Measurements from ENCODE around the gene CST5.
"Not testable (repeated sequence)": the region's sequence is repeated elsewhere in the genome, so short reads cannot be mapped to it uniquely, and the experiment has no call there.

Gene CST5

GRCh38 chr20:23880417-23880816 lies 869 bp upstream of the CST5 start:
- no peak for DNase-seq (ENCODE audit: extremely low spot score)
- TF ChIP-seq FOXM1 (IDR thresholded peaks at IDR 0.05; ENCODE audit: borderline replicate concordance): no peak
- no peak for TF ChIP-seq PKNOX1 (IDR thresholded peaks at IDR 0.05)
- TF ChIP-seq LEF1 (IDR thresholded peaks at IDR 0.05; ENCODE audit: borderline replicate concordance): no peak
- ChIA-PET POLR2A (no interaction called here), CTCF (no interaction called here)

DNA sequence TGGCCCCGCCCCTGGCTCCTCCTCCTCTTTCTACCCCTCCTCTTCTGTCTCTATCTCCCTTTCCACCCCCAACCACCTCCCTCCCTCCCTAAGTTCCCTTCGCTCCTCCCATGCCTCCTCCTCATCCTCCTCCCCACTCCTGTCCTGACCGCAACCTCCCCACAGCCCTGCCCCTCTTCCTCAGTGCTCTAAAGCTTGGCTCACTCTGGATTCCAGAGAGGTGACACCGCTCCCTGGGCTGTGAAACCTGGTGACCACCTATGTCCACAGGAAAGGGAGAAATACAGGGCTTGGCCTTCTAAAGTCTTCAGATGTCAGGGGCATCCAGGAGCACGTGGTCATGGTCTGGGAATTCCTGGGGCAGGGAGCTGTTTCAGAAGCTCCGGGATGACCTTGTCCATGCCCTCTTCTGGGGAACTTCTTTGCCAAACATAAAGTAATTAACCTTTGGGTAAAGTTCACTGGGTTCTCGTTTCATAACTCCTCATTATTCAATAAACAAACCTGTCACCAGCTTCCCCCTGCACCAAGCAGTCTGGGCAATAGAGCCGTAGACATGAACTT lies 345 bp upstream of the CST5 start:
- no peak for DNase-seq (ENCODE audit: extremely low spot score)
- ChIA-PET CTCF (no interaction called here), POLR2A (no interaction called here)
- TF ChIP-seq ARNT (IDR thresholded peaks at IDR 0.05) (no peak), ELF4 (IDR thresholded peaks at IDR 0.05) (no peak), HDGF (IDR thresholded peaks at IDR 0.05; ENCODE audit: borderline replicate concordance) (no peak), LEF1 (IDR thresholded peaks at IDR 0.05; ENCODE audit: borderline replicate concordance) (no peak), BHLHE40 (IDR thresholded peaks at IDR 0.05; ENCODE audit: borderline replicate concordance) (no peak), TARDBP (IDR thresholded peaks at IDR 0.05) (no peak), FOXM1 (IDR thresholded peaks at IDR 0.05; ENCODE audit: borderline replicate concordance) (no peak), SP1 (IDR thresholded peaks at IDR 0.05) (no peak), CTBP1 (IDR thresholded peaks at IDR 0.05; ENCODE audit: borderline replicate concordance) (no peak), FOXA1 (IDR thresholded peaks at IDR 0.05) (no peak), PKNOX1 (IDR thresholded peaks at IDR 0.05) (no peak), L3MBTL2 (conservative IDR thresholded peaks at IDR 0.05) (no peak), NFRKB (IDR thresholded peaks at IDR 0.05) (no peak)

DNA sequence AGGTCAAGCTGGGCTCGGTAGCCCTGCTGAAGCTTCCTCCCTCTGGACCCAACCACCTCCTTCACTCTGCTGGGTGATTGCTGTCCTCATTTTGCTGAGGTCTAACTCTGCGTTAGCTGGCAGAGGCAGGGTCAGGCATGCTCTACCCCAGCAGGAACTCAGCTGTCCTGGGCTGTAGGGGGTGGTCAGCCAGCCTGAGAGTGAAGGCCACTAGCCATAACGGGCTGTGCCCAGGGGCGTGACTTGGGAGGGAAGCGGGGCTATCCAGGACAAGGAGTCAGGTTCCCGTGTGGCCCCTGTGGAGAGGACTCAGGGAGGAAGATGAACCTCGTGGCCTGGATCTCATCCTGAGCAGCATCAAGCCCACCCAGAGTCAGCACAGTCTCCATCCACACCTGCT lies 761 bp downstream of the CST5 start:
- TF ChIP-seq PKNOX1 (IDR thresholded peaks at IDR 0.05): no peak
- TF ChIP-seq FOXM1 (IDR thresholded peaks at IDR 0.05; ENCODE audit: borderline replicate concordance): no peak
- no peak for TF ChIP-seq ELF4 (IDR thresholded peaks at IDR 0.05)
- TF ChIP-seq NFRKB (IDR thresholded peaks at IDR 0.05): no peak
- TF ChIP-seq ZNF384 (IDR thresholded peaks at IDR 0.05): no peak
- no peak for TF ChIP-seq SP1 (IDR thresholded peaks at IDR 0.05)
- no peak for TF ChIP-seq CTBP1 (IDR thresholded peaks at IDR 0.05; ENCODE audit: borderline replicate concordance)
- no peak for TF ChIP-seq SUZ12 (IDR thresholded peaks at IDR 0.05)
- no peak for TF ChIP-seq FOXK2 (IDR thresholded peaks at IDR 0.05)
- no peak for TF ChIP-seq HDGF (IDR thresholded peaks at IDR 0.05; ENCODE audit: borderline replicate concordance)
- TF ChIP-seq FOXA1 (IDR thresholded peaks at IDR 0.05): no peak
- no peak for TF ChIP-seq TARDBP (IDR thresholded peaks at IDR 0.05)
- no peak for TF ChIP-seq BHLHE40 (IDR thresholded peaks at IDR 0.05; ENCODE audit: borderline replicate concordance)
- no peak for TF ChIP-seq LEF1 (IDR thresholded peaks at IDR 0.05; ENCODE audit: borderline replicate concordance)
- TF ChIP-seq L3MBTL2 (conservative IDR thresholded peaks at IDR 0.05): no peak
- TF ChIP-seq ARNT (IDR thresholded peaks at IDR 0.05): no peak
- POLR2A ChIA-PET: no interaction called here
- DNase-seq (ENCODE audit: extremely low spot score): no peak
- CTCF ChIA-PET: no interaction called here

GRCh38 chr20:23878016-23878542 lies 1.5 kb downstream of the CST5 start:
- CTCF ChIA-PET; POLR2A ChIA-PET; DNase-seq (ENCODE audit: extremely low spot score): not testable (repeated sequence)

- TF ChIP-seq FOXA1 (IDR thresholded peaks at IDR 0.05) (no peak), L3MBTL2 (conservative IDR thresholded peaks at IDR 0.05) (no peak), ELF4 (IDR thresholded peaks at IDR 0.05) (no peak), FOXK2 (IDR thresholded peaks at IDR 0.05) (no peak), HDGF (IDR thresholded peaks at IDR 0.05; ENCODE audit: borderline replicate concordance) (no peak), FOXM1 (IDR thresholded peaks at IDR 0.05; ENCODE audit: borderline replicate concordance) (no peak), SP1 (IDR thresholded peaks at IDR 0.05) (no peak), SUZ12 (IDR thresholded peaks at IDR 0.05) (no peak)
- CTCF ChIA-PET: no interaction called here
- POLR2A ChIA-PET: no interaction called here
- no peak for DNase-seq (ENCODE audit: extremely low spot score)
These were observed 2.0 kb downstream of the CST5 start for GRCh38 chr20:23877524-23877923.

GRCh38 chr20:23875606-23876237 lies 3.8 kb downstream of the CST5 start:
- ChIA-PET CTCF (no interaction called here), POLR2A (no interaction called here)
- no peak for DNase-seq (ENCODE audit: extremely low spot score)
- TF ChIP-seq BHLHE40 (IDR thresholded peaks at IDR 0.05; ENCODE audit: borderline replicate concordance) (no peak), SP1 (IDR thresholded peaks at IDR 0.05) (no peak), CTBP1 (IDR thresholded peaks at IDR 0.05; ENCODE audit: borderline replicate concordance) (no peak), FOXA1 (IDR thresholded peaks at IDR 0.05) (no peak), ELF4 (IDR thresholded peaks at IDR 0.05) (no peak), HDGF (IDR thresholded peaks at IDR 0.05; ENCODE audit: borderline replicate concordance) (no peak)

- TF ChIP-seq ELF4 (IDR thresholded peaks at IDR 0.05) (no peak), FOXM1 (IDR thresholded peaks at IDR 0.05; ENCODE audit: borderline replicate concordance) (no peak), HDGF (IDR thresholded peaks at IDR 0.05; ENCODE audit: borderline replicate concordance) (no peak), TARDBP (IDR thresholded peaks at IDR 0.05) (no peak), PKNOX1 (IDR thresholded peaks at IDR 0.05) (no peak), FOXA1 (IDR thresholded peaks at IDR 0.05) (no peak), ZNF384 (IDR thresholded peaks at IDR 0.05) (no peak), CTBP1 (IDR thresholded peaks at IDR 0.05; ENCODE audit: borderline replicate concordance) (no peak), ARNT (IDR thresholded peaks at IDR 0.05) (no peak), SUZ12 (IDR thresholded peaks at IDR 0.05) (no peak), BHLHE40 (IDR thresholded peaks at IDR 0.05; ENCODE audit: borderline replicate concordance) (no peak), FOXK2 (IDR thresholded peaks at IDR 0.05) (no peak), LEF1 (IDR thresholded peaks at IDR 0.05; ENCODE audit: borderline replicate concordance) (no peak), NFRKB (IDR thresholded peaks at IDR 0.05) (no peak), SP1 (IDR thresholded peaks at IDR 0.05) (no peak), L3MBTL2 (conservative IDR thresholded peaks at IDR 0.05) (no peak)
- DNase-seq (ENCODE audit: extremely low spot score): no peak
- ChIA-PET CTCF (no interaction called here), POLR2A (no interaction called here)
These were observed 4.8 kb downstream of the CST5 start for GRCh38 chr20:23874747-23875146.

Measured in HEK293T (cell line).